Neural cell (in vitro differentiated cells): ENCODE measurements around the gene TRAK1. TPM values are rescaled to one million over a fixed set of nuclear protein-coding genes. Genes with fewer than 3 reads are reported as not detected.

Experiments used
- H2AFZ ChIP-seq: fragments of 200-600, 300-800 bp; sonication (generic), shearing (Covaris generic); 2 replicates; pipeline ENCODE4 v1.6.0; 2014; ENCODE audit warnings: low read depth, mild to moderate bottlenecking, antibody characterized with exemption, low read length, moderate library complexity
- H3F3A ChIP-seq: fragments of 200-600 bp; shearing (Covaris generic); 2 replicates; pipeline ENCODE4 v1.6.1; 2016; ENCODE audit warnings: mild to moderate bottlenecking, moderate library complexity, mixed read lengths, antibody characterized with exemption, low read length; ENCODE audit not compliant: insufficient read depth, poor library complexity, severe bottlenecking
- H3K27ac ChIP-seq: fragments of 200-600, 300-800 bp; sonication (generic), shearing (Covaris generic); 2 replicates; pipeline ENCODE4 v1.5.1; 2014; ENCODE audit warnings: mild to moderate bottlenecking, low read length, moderate library complexity
- H3K27me3 ChIP-seq: fragments of 300-800, 200-600 bp; sonication (generic), shearing (Covaris generic); 2 replicates; pipeline ENCODE4 v1.6.0; 2014; ENCODE audit warnings: mild to moderate bottlenecking, low read depth, low read length, moderate library complexity; ENCODE audit not compliant: insufficient read depth
- H3K36me3 ChIP-seq: fragments of 300-800, 200-600 bp; sonication (generic), shearing (Covaris generic); 2 replicates; pipeline ENCODE4 v1.5.1; 2014; ENCODE audit warnings: mild to moderate bottlenecking, antibody characterized with exemption, low read length, moderate library complexity; ENCODE audit not compliant: insufficient read depth
- H3K4me2 ChIP-seq: fragments of 300-800, 200-600 bp; sonication (generic), shearing (Covaris generic); 2 replicates; pipeline ENCODE4 v1.6.0; 2014; ENCODE audit warnings: mild to moderate bottlenecking, low read length
- H3K4me3 ChIP-seq: fragments of 300-800, 200-600 bp; sonication (generic), shearing (Covaris generic); 2 replicates; pipeline ENCODE4 v1.5.1; 2014; ENCODE audit warnings: mild to moderate bottlenecking, low read length, moderate library complexity
- H3K79me2 ChIP-seq: fragments of 200-600 bp; shearing (Covaris generic); replicated peaks from 2 replicates; pipeline ENCODE4 v1.6.0; 2014; ENCODE audit warnings: mild to moderate bottlenecking, low read length, moderate library complexity; ENCODE audit not compliant: insufficient read depth
- H3K9ac ChIP-seq: fragments of 300-800, 200-600 bp; sonication (generic), shearing (Covaris generic); 2 replicates; pipeline ENCODE4 v1.6.1; 2016; ENCODE audit warnings: mild to moderate bottlenecking, low read length, mixed read lengths
- H3K9me2 ChIP-seq: fragments of 200-600 bp; shearing (Covaris generic); 2 replicates; pipeline ENCODE4 v1.6.1; 2016; ENCODE audit warnings: mild to moderate bottlenecking, low read length, mixed read lengths; ENCODE audit not compliant: insufficient read depth
- H3K9me3 ChIP-seq: fragments of 200-600, 300-800 bp; sonication (generic), shearing (Covaris generic); 2 replicates; pipeline ENCODE4 v1.6.1; 2016; ENCODE audit warnings: mild to moderate bottlenecking, mixed run types, low read length, moderate library complexity, mixed read lengths
- H4K20me1 ChIP-seq: fragments of 200-600 bp; shearing (Covaris generic); 2 replicates; pipeline ENCODE4 v1.6.1; 2016; ENCODE audit warnings: mild to moderate bottlenecking, mixed run types; ENCODE audit not compliant: insufficient read depth
- EP300 ChIP-seq: fragments of 450-650 bp; conservative IDR thresholded peaks from 2 replicates; pipeline ENCODE4 v1.6.1; 2014; ENCODE audit warnings: antibody characterized with exemption, mild to moderate bottlenecking, moderate library complexity; ENCODE audit not compliant: poor library complexity, severe bottlenecking
- EZH2 ChIP-seq: fragments of 200-600, 300-800 bp; shearing (Covaris generic), sonication (generic); IDR thresholded peaks from 2 replicates; pipeline ENCODE4 v1.6.1; 2014; ENCODE audit warnings: antibody characterized with exemption, low read length, borderline replicate concordance, mild to moderate bottlenecking; ENCODE audit not compliant: insufficient read depth, poor library complexity, severe bottlenecking
- MXI1 ChIP-seq: fragments of 450-650 bp; conservative IDR thresholded peaks from 2 replicates; pipeline ENCODE4 v1.6.1; 2014; ENCODE audit warnings: antibody characterized with exemption, mild to moderate bottlenecking; ENCODE audit not compliant: poor library complexity, severe bottlenecking
- POLR2AphosphoS5 ChIP-seq: IDR thresholded peaks from 2 replicates; pipeline ENCODE4 v1.6.1; 2012
- SMC3 ChIP-seq: fragments of 450-650 bp; conservative IDR thresholded peaks from 2 replicates; pipeline ENCODE4 v1.6.1; 2014; ENCODE audit warnings: antibody characterized with exemption, mild to moderate bottlenecking, moderate library complexity; ENCODE audit not compliant: poor library complexity
- TAF1 ChIP-seq: IDR thresholded peaks from 2 replicates; pipeline ENCODE4 v1.6.1; 2012; ENCODE audit warnings: low read depth
- polyA plus RNA-seq: library from polyadenylated mRNA; depleted of rRNA; stranded (reverse); fragments of >200 nt; gene quantifications from 2 replicates; pipeline ENCODE4 v1.2.3, GENCODE V29; 2014
- TF ChIP-seq, protein P1 (sequence below): fragments of 450-650 bp; IDR thresholded peaks from 2 replicates; pipeline ENCODE4 v1.5.1; 2014; ENCODE audit warnings: antibody characterized with exemption, mild to moderate bottlenecking, moderate library complexity; ENCODE audit not compliant: poor library complexity, severe bottlenecking

TRAK1 gene
- polyA plus RNA-seq, 1 donor from 2014 or later, result 34.7 TPM

- Histone ChIP-seq H2AFZ (no peak overlapping the region), H3K27me3 (no peaks in the 10 kb centered on the region), H3K9me3 (no peaks in the 10 kb centered on the region), H3K79me2 (peaks cover 45% of the 10 kb centered on the region), H3F3A (no peaks in the 10 kb centered on the region), H3K9me2 (no peaks in the 10 kb centered on the region), H3K36me3 (no peaks in the 10 kb centered on the region), H3K9ac (no peak overlapping the region), H4K20me1 (no peaks in the 10 kb centered on the region), H3K4me2 (no peak overlapping the region), H3K27ac (no peak overlapping the region), H3K4me3 (no peak overlapping the region)
- TF ChIP-seq MXI1, result no peak
- TF ChIP-seq TAF1, result no peak
- no peak for TF ChIP-seq SMC3
- no peak for TF ChIP-seq POLR2AphosphoS5
- TF ChIP-seq, protein P1, sequence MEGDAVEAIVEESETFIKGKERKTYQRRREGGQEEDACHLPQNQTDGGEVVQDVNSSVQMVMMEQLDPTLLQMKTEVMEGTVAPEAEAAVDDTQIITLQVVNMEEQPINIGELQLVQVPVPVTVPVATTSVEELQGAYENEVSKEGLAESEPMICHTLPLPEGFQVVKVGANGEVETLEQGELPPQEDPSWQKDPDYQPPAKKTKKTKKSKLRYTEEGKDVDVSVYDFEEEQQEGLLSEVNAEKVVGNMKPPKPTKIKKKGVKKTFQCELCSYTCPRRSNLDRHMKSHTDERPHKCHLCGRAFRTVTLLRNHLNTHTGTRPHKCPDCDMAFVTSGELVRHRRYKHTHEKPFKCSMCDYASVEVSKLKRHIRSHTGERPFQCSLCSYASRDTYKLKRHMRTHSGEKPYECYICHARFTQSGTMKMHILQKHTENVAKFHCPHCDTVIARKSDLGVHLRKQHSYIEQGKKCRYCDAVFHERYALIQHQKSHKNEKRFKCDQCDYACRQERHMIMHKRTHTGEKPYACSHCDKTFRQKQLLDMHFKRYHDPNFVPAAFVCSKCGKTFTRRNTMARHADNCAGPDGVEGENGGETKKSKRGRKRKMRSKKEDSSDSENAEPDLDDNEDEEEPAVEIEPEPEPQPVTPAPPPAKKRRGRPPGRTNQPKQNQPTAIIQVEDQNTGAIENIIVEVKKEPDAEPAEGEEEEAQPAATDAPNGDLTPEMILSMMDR, result no peak
These were observed 71.3 kb downstream of the TRAK1 start for GRCh38 chr3:42162462-42162861.

- H3K4me3 ChIP-seq, result no peak overlapping the region
- no peaks in the 10 kb centered on the region for H3K36me3 ChIP-seq
- peaks cover 52% of the 10 kb centered on the region for H3K79me2 ChIP-seq
- no peak overlapping the region for H3K9ac ChIP-seq
- no peaks in the 10 kb centered on the region for H3K9me3 ChIP-seq
- H2AFZ ChIP-seq, result no peak overlapping the region
- no peaks in the 10 kb centered on the region for H3F3A ChIP-seq
- H3K27ac ChIP-seq, result no peak overlapping the region
- no peaks in the 10 kb centered on the region for H3K27me3 ChIP-seq
- TF ChIP-seq SMC3, result no peak
- no peaks in the 10 kb centered on the region for H3K9me2 ChIP-seq
- H4K20me1 ChIP-seq, result no peaks in the 10 kb centered on the region
- H3K4me2 ChIP-seq, result no peak overlapping the region
These were observed 72.6 kb downstream of the TRAK1 start for GRCh38 chr3:42163622-42164244.

- Histone ChIP-seq H3K4me3 (no peak overlapping the region), H3K9me3 (no peaks in the 10 kb centered on the region), H3K4me2 (no peak overlapping the region), H2AFZ (no peak overlapping the region), H3K27ac (no peak overlapping the region), H3K9ac (no peak overlapping the region), H3F3A (no peaks in the 10 kb centered on the region), H3K27me3 (no peaks in the 10 kb centered on the region), H4K20me1 (no peaks in the 10 kb centered on the region), H3K36me3 (no peaks in the 10 kb centered on the region), H3K9me2 (no peaks in the 10 kb centered on the region), H3K79me2 (peaks cover 52% of the 10 kb centered on the region)
- TF ChIP-seq, protein P1, result no peak
- TF ChIP-seq EZH2, result no peak
- TF ChIP-seq TAF1, result no peak
- no peak for TF ChIP-seq SMC3
- TF ChIP-seq POLR2AphosphoS5, result no peak
- TF ChIP-seq MXI1, result no peak
- no peak for TF ChIP-seq EP300
These were observed 73.5 kb downstream of the TRAK1 start for GRCh38 chr3:42164656-42165055.
